B cell (primary cell): ENCODE measurements around the gene CSF1R. TPM values are rescaled to one million over a fixed set of nuclear protein-coding genes. Genes with fewer than 3 reads are reported as not detected.

Source experiments
- ATAC-seq: fragments of 200-7000 bp; cut with Tn5 transposase; one replicate; pipeline ENCODE4 v1.10.0; 2021; ENCODE audit warnings: low read depth, mild to moderate bottlenecking, moderate number of reproducible peaks, moderate library complexity
- CTCF ChIA-PET: fragments of 350-600 bp; sonication (Branson Sonifier 250); formaldehyde crosslinking; loops from one replicate; lab custom pipeline; 2021; ENCODE audit warnings: antibody characterized with exemption, inconsistent platforms; lab: Charles Lee
- POLR2A ChIA-PET: fragments of 350-600 bp; sonication (Branson Sonifier 250); formaldehyde crosslinking; loops from one replicate; lab custom pipeline; 2021; ENCODE audit warnings: antibody characterized with exemption; lab: Charles Lee
- DNase-seq: peaks from one replicate; pipeline ENCODE4 v3.0.0; 2013
- H2AFZ ChIP-seq: 2 replicates; pipeline ENCODE4 v1.6.1; 2012; ENCODE audit warnings: mild to moderate bottlenecking, low read depth, low read length; ENCODE audit not compliant: insufficient read depth, poor library complexity, severe bottlenecking
- H3K27ac ChIP-seq, 2 donors: 1 replicate in 1 of 2; 2 replicates in 1 of 2; pipeline ENCODE4 v1.5.1; 2012 to 2013; ENCODE audit warnings: low read length in 2 of 2, mild to moderate bottlenecking in 2 of 2, moderate library complexity in 1 of 2
- H3K27me3 ChIP-seq, 4 experiments: fragments of 200-600 bp in 1 of 4; sonication (generic) in 1 of 4; replicated peaks in 1 of 4; 1 replicate in 2 of 4; 2 replicates in 2 of 4; pipeline versions ENCODE4 v1.6.1 to v1.7.0; 2013 to 2016; ENCODE audit warnings: low read length in 3 of 4, mild to moderate bottlenecking in 2 of 4, mixed read lengths in 1 of 4, moderate library complexity in 1 of 4; ENCODE audit not compliant: insufficient read depth in 4 of 4, control insufficient read depth in 3 of 4; ENCODE audit errors: control extremely low read depth in 1 of 4
- H3K36me3 ChIP-seq, 2 experiments: replicated peaks in 1 of 2; 1 replicate in 1 of 2; 2 replicates in 1 of 2; pipeline versions ENCODE4 v1.6.1 to v1.7.1; 2013; ENCODE audit warnings: low read length in 1 of 2; ENCODE audit not compliant: insufficient read depth in 2 of 2, control insufficient read depth in 1 of 2; ENCODE audit errors: control extremely low read depth in 1 of 2, extremely low read depth in 1 of 2
- H3K4me1 ChIP-seq, 2 donors: fragments of 200-600 bp in 1 of 2; sonication (generic) in 1 of 2; 1 replicate in 1 of 2; 2 replicates in 1 of 2; pipeline versions ENCODE4 v1.5.1 to v1.6.1; 2013 to 2017; ENCODE audit warnings: low read length in 2 of 2; ENCODE audit not compliant: control insufficient read depth in 2 of 2, insufficient read depth in 2 of 2
- H3K4me2 ChIP-seq: replicated peaks from 2 replicates; pipeline ENCODE3; 2012; ENCODE audit warnings: mild to moderate bottlenecking, low read depth, low read length; ENCODE audit not compliant: poor library complexity, severe bottlenecking
- H3K4me3 ChIP-seq, 5 experiments: fragments of 200-600 bp in 1 of 5; sonication (generic) in 1 of 5; 1 replicate in 3 of 5; 2 replicates in 2 of 5; pipeline versions ENCODE4 v1.5.1 to v1.7.0; 2011 to 2016; ENCODE audit warnings: low read length in 4 of 5, mild to moderate bottlenecking in 4 of 5, low read depth in 2 of 5, control low read depth in 1 of 5, moderate library complexity in 1 of 5; ENCODE audit not compliant: insufficient read depth in 1 of 5; ENCODE audit errors: control extremely low read depth in 1 of 5, extremely low read depth in 1 of 5
- H3K79me2 ChIP-seq: fragments of 200-600 bp; sonication (generic); one replicate; pipeline ENCODE4 v1.6.0; 2016; ENCODE audit warnings: low read length; ENCODE audit not compliant: control insufficient read depth, insufficient read depth
- H3K9ac ChIP-seq: fragments of 200-600 bp; sonication (generic); 2 replicates; pipeline ENCODE4 v1.6.1; 2017; ENCODE audit warnings: mild to moderate bottlenecking, low read length, moderate library complexity
- H3K9me3 ChIP-seq, 3 donors: one replicate each; pipeline versions ENCODE4 v1.6.1 to v1.7.1; 2013; ENCODE audit warnings: low read length in 2 of 3; ENCODE audit not compliant: control insufficient read depth in 2 of 3, insufficient read depth in 1 of 3; ENCODE audit errors: control extremely low read depth in 1 of 3
- H4K20me1 ChIP-seq: 2 replicates; pipeline ENCODE4 v1.6.0; 2012; ENCODE audit warnings: mild to moderate bottlenecking, low read length; ENCODE audit not compliant: insufficient read depth, control insufficient read depth, poor library complexity, severe bottlenecking
- H3K27ac Mint-ChIP-seq: one replicate; pipeline ENCODE4 v1.8.0; 2021; ENCODE audit warnings: mixed read lengths
- H3K27me3 Mint-ChIP-seq: one replicate; pipeline ENCODE4 v1.8.0; 2021; ENCODE audit warnings: mixed read lengths
- H3K4me1 Mint-ChIP-seq: one replicate; pipeline ENCODE4 v1.8.0; 2021; ENCODE audit warnings: mixed read lengths
- H3K4me3 Mint-ChIP-seq: one replicate; pipeline ENCODE4 v1.8.0; 2021; ENCODE audit warnings: mixed read lengths
- H3K9me3 Mint-ChIP-seq: one replicate; pipeline ENCODE4 v1.8.0; 2022; ENCODE audit warnings: mixed read lengths; ENCODE audit not compliant: insufficient read depth
- EZH2 ChIP-seq: IDR thresholded peaks from 2 replicates; pipeline ENCODE4 v1.6.1; 2012; ENCODE audit warnings: borderline replicate concordance, low read depth, mild to moderate bottlenecking, moderate library complexity, low read length; ENCODE audit not compliant: insufficient read depth, poor library complexity, severe bottlenecking
- WGBS: methylation state at CpG from one replicate; pipeline ENCODE4 v1.1.5; 2013; ENCODE audit warnings: missing lambda C conversion rate; ENCODE audit not compliant: insufficient coverage; 5-methylcytosine and 5-hydroxymethylcytosine counted together
- intact Hi-C: fragments of 100-400 bp; cut with micrococcal nuclease; formaldehyde crosslinking; loops from one replicate; pipeline ENCODE4 v1.10.0; 2022
- polyA plus RNA-seq: library from polyadenylated mRNA; depleted of rRNA; stranded (reverse); fragments of >200 nt; gene quantifications from 2 replicates; pipeline ENCODE4 v1.2.3, GENCODE V29; 2012
- total RNA-seq, 2 donors: library from RNA; stranded (reverse); fragments of 120-200 nt in 1 of 2; gene quantifications; 1 replicate in 1 of 2; 2 replicates in 1 of 2; pipeline versions ENCODE4 v1.2.3 to v1.2.4, GENCODE V29; 2013 to 2022
- TF ChIP-seq, protein P1 (sequence below): fragments of 200-600 bp; IDR thresholded peaks from one replicate; pipeline ENCODE4 v1.8.0; 2022; ENCODE audit warnings: antibody characterized with exemption, mild to moderate bottlenecking

CSF1R gene
- total and polyA plus RNA-seq, 2 donors (not counting 1 experiment from before 2014, with no cell fraction given) = 1.6 to 2.5 TPM

DNA sequence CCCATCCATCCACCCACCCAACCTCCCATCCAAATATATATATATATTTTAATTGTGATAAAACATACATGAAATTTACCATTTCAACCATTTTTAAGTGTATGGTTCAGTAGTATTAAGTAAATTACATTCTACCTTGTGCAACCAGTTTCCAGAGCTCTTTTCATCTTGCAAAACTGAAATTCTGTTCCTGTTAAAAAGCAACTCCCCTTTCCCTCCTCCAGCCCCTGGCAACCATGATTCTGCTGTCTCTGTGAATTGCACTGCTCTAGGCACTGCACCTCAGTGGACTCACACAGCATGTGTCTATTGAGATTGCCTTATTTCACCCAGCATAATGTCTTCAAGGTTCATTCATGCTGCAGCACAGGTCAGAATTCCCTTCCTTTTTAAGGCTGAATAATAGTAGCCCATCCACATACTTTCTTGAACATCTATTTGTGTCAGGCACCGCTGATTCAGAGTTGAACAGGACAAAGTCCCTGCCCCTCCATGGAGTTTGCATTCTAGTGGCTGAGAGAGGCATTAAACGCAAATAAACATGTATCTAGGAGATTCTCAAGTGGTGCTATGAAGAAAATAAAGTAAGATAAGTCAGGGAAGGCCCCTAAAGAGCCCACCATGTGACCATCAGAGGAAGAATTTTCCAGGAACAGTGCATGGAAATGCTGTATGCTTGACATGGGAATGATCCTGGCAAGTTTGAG lies 24.0 kb downstream of the CSF1R start:
- Mint-ChIP-seq H3K4me1 (peaks cover 13% of the 10 kb centered on the region), H3K27ac (no peak overlapping the region), H3K9me3 (no peaks in the 10 kb centered on the region), H3K27me3 (no peaks in the 10 kb centered on the region), H3K4me3 (no peak overlapping the region)
- no peak for DNase-seq
- Histone ChIP-seq H3K9me3 (no peaks in the 10 kb centered on the region), H3K4me3 (no peak overlapping the region), H3K4me2 (no peak overlapping the region), H3K4me1 (peaks cover 0 to 18% of the 10 kb centered on the region in 2 donors), H3K27ac (no peak overlapping the region), H2AFZ (no peak overlapping the region), H3K9ac (no peak overlapping the region), H3K36me3 (no peaks in the 10 kb centered on the region), H4K20me1 (no peaks in the 10 kb centered on the region), H3K27me3 (no peaks in the 10 kb centered on the region), H3K79me2 (no peaks in the 10 kb centered on the region)
- TF ChIP-seq, protein P1, sequence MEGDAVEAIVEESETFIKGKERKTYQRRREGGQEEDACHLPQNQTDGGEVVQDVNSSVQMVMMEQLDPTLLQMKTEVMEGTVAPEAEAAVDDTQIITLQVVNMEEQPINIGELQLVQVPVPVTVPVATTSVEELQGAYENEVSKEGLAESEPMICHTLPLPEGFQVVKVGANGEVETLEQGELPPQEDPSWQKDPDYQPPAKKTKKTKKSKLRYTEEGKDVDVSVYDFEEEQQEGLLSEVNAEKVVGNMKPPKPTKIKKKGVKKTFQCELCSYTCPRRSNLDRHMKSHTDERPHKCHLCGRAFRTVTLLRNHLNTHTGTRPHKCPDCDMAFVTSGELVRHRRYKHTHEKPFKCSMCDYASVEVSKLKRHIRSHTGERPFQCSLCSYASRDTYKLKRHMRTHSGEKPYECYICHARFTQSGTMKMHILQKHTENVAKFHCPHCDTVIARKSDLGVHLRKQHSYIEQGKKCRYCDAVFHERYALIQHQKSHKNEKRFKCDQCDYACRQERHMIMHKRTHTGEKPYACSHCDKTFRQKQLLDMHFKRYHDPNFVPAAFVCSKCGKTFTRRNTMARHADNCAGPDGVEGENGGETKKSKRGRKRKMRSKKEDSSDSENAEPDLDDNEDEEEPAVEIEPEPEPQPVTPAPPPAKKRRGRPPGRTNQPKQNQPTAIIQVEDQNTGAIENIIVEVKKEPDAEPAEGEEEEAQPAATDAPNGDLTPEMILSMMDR = no peak
- no peak for TF ChIP-seq EZH2
- WGBS = 92% methylated on average over 1 of the region's 2 CpGs
- CTCF ChIA-PET = no interaction called here
- POLR2A ChIA-PET = no interaction called here
- intact Hi-C loops = no loop called here
- no peak for ATAC-seq

DNA sequence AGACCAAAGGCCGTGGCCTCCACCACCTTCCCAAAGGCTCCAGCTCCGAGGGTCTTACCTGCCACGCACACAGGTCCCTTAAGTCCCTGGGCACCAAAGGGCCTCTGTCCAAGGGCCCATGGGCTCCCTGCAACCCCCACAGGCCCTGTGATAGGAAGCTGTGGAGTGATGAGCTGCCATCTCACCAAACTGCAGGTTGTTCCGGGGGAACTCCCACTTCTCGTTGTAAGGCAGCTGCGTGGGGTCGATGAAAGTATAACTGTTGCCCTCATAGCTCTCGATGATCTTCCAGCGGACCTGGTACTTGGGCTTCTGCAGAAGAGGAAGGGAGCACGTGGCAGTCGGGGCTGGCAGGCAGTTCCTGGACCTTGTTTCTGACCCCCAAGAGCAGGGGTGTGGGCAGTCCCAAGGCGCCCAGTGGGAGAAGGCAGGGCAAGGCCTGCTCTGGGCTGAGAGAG lies 24.8 kb downstream of the CSF1R start:
- no peaks in the 10 kb centered on the region for H4K20me1 ChIP-seq
- CTCF ChIA-PET = no interaction called here
- TF ChIP-seq, protein P1 = no peak
- no peak for TF ChIP-seq EZH2
- ATAC-seq (no peak), DNase-seq (no peak)
- peaks cover 6% of the 10 kb centered on the region for H3K4me1 Mint-ChIP-seq
- no peak overlapping the region for H3K27ac Mint-ChIP-seq
- no peaks in the 10 kb centered on the region for H3K27me3 Mint-ChIP-seq
- no peaks in the 10 kb centered on the region for H3K27me3 ChIP-seq
- H3K27ac ChIP-seq = no peak overlapping the region
- no peak overlapping the region for H3K4me3 Mint-ChIP-seq
- intact Hi-C loops = no loop called here
- no peaks in the 10 kb centered on the region for H3K9me3 ChIP-seq
- H3K4me3 ChIP-seq = no peak overlapping the region
- no peaks in the 10 kb centered on the region for H3K79me2 ChIP-seq
- POLR2A ChIA-PET = no interaction called here
- H3K4me1 ChIP-seq = peaks cover 0 to 10% of the 10 kb centered on the region in 2 donors
- no peak overlapping the region for H2AFZ ChIP-seq
- H3K9me3 Mint-ChIP-seq = no peaks in the 10 kb centered on the region
- H3K9ac ChIP-seq = no peak overlapping the region
- 93% methylated on average over 12 of the region's 12 CpGs for WGBS
- no peaks in the 10 kb centered on the region for H3K36me3 ChIP-seq
- no peak overlapping the region for H3K4me2 ChIP-seq
